Measurements from ENCODE around the gene NDUFAF4. TPM values are rescaled to one million over a fixed set of nuclear protein-coding genes. Genes with fewer than 3 reads are reported as not detected.

The NDUFAF4 gene
- total and polyA plus RNA-seq, 11 donors = 59.6 to 107 (median 82.6) TPM

DNA sequence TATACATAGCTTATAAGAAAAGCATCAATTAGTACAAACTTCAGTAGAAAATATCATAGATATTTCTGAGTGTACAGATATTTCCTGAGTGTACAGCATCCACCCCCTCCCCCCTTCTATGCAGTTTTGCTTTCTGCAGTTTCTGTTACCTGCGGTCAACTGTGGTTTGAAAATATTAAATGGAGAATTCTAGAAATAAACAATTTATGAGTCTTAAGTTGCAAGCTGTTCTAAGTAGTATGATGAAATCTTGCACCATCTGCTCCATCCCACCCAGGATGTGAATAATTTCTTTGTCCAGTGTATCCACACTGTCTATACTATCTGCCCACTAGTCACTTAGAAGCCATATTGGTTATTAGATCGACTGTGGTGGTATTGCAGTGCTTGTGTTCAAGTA lies 44.6 kb downstream of the NDUFAF4 start:
- Histone ChIP-seq H3K4me3 (no peak overlapping the region), H3K36me3 (no peaks in the 10 kb centered on the region), H3K27me3 (no peaks in the 10 kb centered on the region), H3K9me3 (peaks cover 0 to 7% (median 0%) of the 10 kb centered on the region in 12 donors), H3K4me1 (no peaks in the 10 kb centered on the region), H3K27ac (no peak overlapping the region)
- no peak for DNase-seq
- 77 to 83% (median 79%) methylated on average over 2 of the region's 2 CpGs for WGBS, 4 donors
- no peak for ATAC-seq
- no peak for TF ChIP-seq POLR2A (IDR thresholded peaks at IDR 0.05)
- TF ChIP-seq, protein P1, sequence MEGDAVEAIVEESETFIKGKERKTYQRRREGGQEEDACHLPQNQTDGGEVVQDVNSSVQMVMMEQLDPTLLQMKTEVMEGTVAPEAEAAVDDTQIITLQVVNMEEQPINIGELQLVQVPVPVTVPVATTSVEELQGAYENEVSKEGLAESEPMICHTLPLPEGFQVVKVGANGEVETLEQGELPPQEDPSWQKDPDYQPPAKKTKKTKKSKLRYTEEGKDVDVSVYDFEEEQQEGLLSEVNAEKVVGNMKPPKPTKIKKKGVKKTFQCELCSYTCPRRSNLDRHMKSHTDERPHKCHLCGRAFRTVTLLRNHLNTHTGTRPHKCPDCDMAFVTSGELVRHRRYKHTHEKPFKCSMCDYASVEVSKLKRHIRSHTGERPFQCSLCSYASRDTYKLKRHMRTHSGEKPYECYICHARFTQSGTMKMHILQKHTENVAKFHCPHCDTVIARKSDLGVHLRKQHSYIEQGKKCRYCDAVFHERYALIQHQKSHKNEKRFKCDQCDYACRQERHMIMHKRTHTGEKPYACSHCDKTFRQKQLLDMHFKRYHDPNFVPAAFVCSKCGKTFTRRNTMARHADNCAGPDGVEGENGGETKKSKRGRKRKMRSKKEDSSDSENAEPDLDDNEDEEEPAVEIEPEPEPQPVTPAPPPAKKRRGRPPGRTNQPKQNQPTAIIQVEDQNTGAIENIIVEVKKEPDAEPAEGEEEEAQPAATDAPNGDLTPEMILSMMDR (IDR thresholded peaks at IDR 0.05) = no peak
- intact Hi-C loops (cut with DNase I) = no loop called here

DNA sequence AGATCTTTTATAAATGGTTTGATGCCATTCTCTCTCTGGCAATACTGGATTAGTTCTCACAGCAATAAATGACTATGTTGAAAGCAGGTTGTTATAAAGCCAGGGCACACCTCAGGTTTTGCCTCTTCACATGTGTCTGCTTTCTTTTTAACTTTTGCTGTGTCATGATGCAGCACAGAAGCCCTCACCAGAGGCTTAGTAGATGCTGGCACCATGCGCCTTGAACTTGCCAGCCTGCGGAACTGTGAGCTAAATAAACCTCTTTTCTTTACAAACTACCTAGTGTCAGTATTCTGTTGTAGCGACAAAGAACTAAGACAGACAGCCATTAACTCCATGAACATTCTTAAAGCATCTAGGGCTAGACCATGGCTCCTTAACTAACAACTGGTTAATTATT lies 45.1 kb downstream of the NDUFAF4 start:
- H3K36me3 ChIP-seq = no peaks in the 10 kb centered on the region
- H3K4me1 ChIP-seq = no peaks in the 10 kb centered on the region
- ATAC-seq (no peak), DNase-seq (no peak)
- no peak overlapping the region for H3K4me3 ChIP-seq
- peaks cover 0 to 12% (median 1%) of the 10 kb centered on the region in 12 donors for H3K9me3 ChIP-seq
- intact Hi-C loops (cut with DNase I) = no loop called here
- 95 to 98% (median 95%) methylated on average over 3 of the region's 3 CpGs for WGBS, 4 donors
- TF ChIP-seq, protein P1 (IDR thresholded peaks at IDR 0.05) = no peak
- TF ChIP-seq POLR2A (IDR thresholded peaks at IDR 0.05) = no peak
- no peak overlapping the region for H3K27ac ChIP-seq
- H3K27me3 ChIP-seq = no peaks in the 10 kb centered on the region

DNA sequence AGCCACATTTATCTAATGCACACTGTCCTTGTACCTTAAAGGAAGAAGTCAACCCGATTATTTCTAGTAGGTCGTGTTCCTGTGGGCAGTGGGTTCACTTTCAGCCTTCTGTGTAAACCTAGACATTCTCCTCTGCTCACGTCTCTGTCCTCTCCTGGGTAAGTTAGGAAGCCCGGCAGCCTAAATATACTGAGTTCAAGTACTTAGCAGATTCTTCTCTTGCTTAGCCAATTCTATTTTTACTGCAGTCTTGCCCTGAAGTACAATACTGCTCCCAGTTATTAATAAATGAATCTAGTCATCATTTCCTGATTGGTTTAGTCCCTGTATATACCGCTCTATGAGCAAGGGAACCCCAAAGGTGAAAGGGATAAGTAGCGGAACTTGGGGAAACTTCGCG lies 45.8 kb downstream of the NDUFAF4 start:
- Histone ChIP-seq H3K4me1 (no peaks in the 10 kb centered on the region), H3K27ac (peak overlapping the region in 2 of 12 donors; percentile 2 to 13), H3K9me3 (peaks cover 0 to 15% (median 2%) of the 10 kb centered on the region in 12 donors), H3K36me3 (no peaks in the 10 kb centered on the region), H3K27me3 (no peaks in the 10 kb centered on the region), H3K4me3 (no peak overlapping the region)
- DNase-seq = peak in 1 of 5 donors; percentile 16
- 64 to 83% (median 77%) methylated on average over 8 of the region's 8 CpGs for WGBS, 4 donors
- ATAC-seq = peak in 3 of 4 donors; percentile 72 to 96 (median 94)
- intact Hi-C loops (cut with DNase I) = no loop called here
- TF ChIP-seq POLR2A (IDR thresholded peaks at IDR 0.05) = no peak
- TF ChIP-seq, protein P1 (IDR thresholded peaks at IDR 0.05) = no peak

DNA sequence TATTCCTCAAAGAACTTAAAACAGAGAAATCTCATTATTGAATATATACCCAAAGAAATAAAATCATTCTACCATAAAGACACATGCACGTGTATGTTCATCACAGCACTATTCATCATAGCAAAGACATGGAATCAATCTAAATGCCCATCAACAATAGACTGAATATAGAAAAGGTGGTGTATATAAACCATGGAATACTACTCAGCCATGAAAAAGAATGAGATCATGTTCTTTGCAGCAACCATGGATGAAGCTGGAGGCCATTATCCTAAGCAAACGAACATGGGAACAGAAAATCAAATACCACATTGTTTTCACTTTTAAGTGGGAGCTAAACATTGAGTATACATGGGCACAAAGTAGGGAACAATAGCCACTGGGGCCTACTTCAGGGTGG lies 48.1 kb downstream of the NDUFAF4 start:
- DNase-seq = no peak
- ATAC-seq = no peak
- no peak overlapping the region for H3K4me3 ChIP-seq
- H3K36me3 ChIP-seq = no peaks in the 10 kb centered on the region
- TF ChIP-seq, protein P1 (IDR thresholded peaks at IDR 0.05) = no peak
- no peak for TF ChIP-seq POLR2A (IDR thresholded peaks at IDR 0.05)
- H3K27me3 ChIP-seq = no peaks in the 10 kb centered on the region
- intact Hi-C loops (cut with DNase I) = no loop called here
- peaks cover 0 to 29% (median 2%) of the 10 kb centered on the region in 12 donors for H3K9me3 ChIP-seq
- no peaks in the 10 kb centered on the region for H3K4me1 ChIP-seq
- 65 to 70% (median 69%) methylated on average over 2 of the region's 2 CpGs for WGBS, 4 donors
- H3K27ac ChIP-seq = no peak overlapping the region
